Hematopoietic multipotent progenitor cell treated with erythropoietin and hydrocortisone succinate and interleukin-3 and kit ligand, for 17 days (in vitro differentiated cells): ENCODE measurements around the gene TRAPPC10.

ENCODE experiments used
- DNase-seq: peaks from one replicate; pipeline ENCODE4 v3.0.0-alpha.2; 2015; ENCODE audit warnings: low spot score

TRAPPC10 gene

GRCh38 chr21:44005071-44005470 lies 7.0 kb upstream of the TRAPPC10 start:
- DNase-seq: no peak

GRCh38 chr21:44005593-44005992 lies 6.5 kb upstream of the TRAPPC10 start:
- no peak for DNase-seq

- DNase-seq: no peak
Observed at GRCh38 chr21:44006017-44006619, 6.0 kb upstream of the TRAPPC10 start.

- no peak for DNase-seq
Observed at GRCh38 chr21:44006656-44007055, 5.5 kb upstream of the TRAPPC10 start.

GRCh38 chr21:44010429-44010828 lies 1.7 kb upstream of the TRAPPC10 start:
- DNase-seq: no peak

GRCh38 chr21:44011123-44011522 lies 986 bp upstream of the TRAPPC10 start:
- no peak for DNase-seq

GRCh38 chr21:44012474-44013379 lies 618 bp downstream of the TRAPPC10 start:
- DNase-seq: peak; percentile 88

GRCh38 chr21:44013380-44014088 lies 1.4 kb downstream of the TRAPPC10 start:
- DNase-seq: peak; percentile 32

- DNase-seq: peak; percentile 34
Observed at GRCh38 chr21:44017601-44018000, 5.5 kb downstream of the TRAPPC10 start.

GRCh38 chr21:44018127-44018526 lies 6.0 kb downstream of the TRAPPC10 start:
- no peak for DNase-seq

- DNase-seq: no peak
Observed at GRCh38 chr21:44018813-44019567, 6.9 kb downstream of the TRAPPC10 start.

- no peak for DNase-seq
Observed at GRCh38 chr21:44019568-44019958, 7.5 kb downstream of the TRAPPC10 start.

GRCh38 chr21:44020551-44020950 lies 8.4 kb downstream of the TRAPPC10 start:
- no peak for DNase-seq

- no peak for DNase-seq
Observed at GRCh38 chr21:44021064-44021463, 9.0 kb downstream of the TRAPPC10 start.

- DNase-seq: no peak
Observed at GRCh38 chr21:44024257-44024656, 12.1 kb downstream of the TRAPPC10 start.

GRCh38 chr21:44024887-44025353 lies 12.8 kb downstream of the TRAPPC10 start:
- no peak for DNase-seq

- no peak for DNase-seq
Observed at GRCh38 chr21:44027607-44028286, 15.6 kb downstream of the TRAPPC10 start.

GRCh38 chr21:44028287-44028659 lies 16.2 kb downstream of the TRAPPC10 start:
- no peak for DNase-seq

- DNase-seq: no peak
Observed at GRCh38 chr21:44029460-44030087, 17.5 kb downstream of the TRAPPC10 start.

GRCh38 chr21:44035244-44035643 lies 23.1 kb downstream of the TRAPPC10 start:
- DNase-seq: no peak

GRCh38 chr21:44038063-44038462 lies 26.0 kb downstream of the TRAPPC10 start:
- no peak for DNase-seq
